Measurements from ENCODE around the gene GAB4. TPM values are rescaled to one million over a fixed set of nuclear protein-coding genes. Genes with fewer than 3 reads are reported as not detected.

The GAB4 gene
- total RNA-seq, 1 donor from 2014 or later: not detected

DNA sequence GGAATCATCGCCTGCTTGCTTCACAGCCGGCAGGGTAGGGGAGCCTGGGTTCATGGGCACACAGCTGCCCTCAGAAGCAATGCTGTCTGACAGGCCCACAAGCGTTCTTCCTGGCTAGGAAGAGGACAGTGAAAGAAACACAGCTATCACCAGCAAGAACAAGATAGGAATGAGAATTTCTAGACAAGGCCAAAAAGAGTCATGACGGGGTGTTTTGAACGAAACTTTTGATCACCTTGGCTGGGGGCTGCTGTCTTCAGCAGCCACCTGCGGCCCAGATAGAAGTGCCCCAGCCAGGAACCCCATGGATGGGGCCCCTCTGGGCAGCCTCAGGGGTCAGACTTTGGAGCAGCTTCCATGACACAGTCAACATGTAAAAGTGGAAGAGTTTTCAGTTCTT lies 41.8 kb downstream of the GAB4 start:
- no peak for DNase-seq (ENCODE audit: low spot score, unreplicated experiment)
- Mint-ChIP-seq H3K27ac (no peak overlapping the region), H3K36me3 (ENCODE audit: insufficient read depth) (no peaks in the 10 kb centered on the region), H3K9me3 (ENCODE audit: low read depth) (peaks cover 7% of the 10 kb centered on the region), H3K27me3 (no peaks in the 10 kb centered on the region), H3K4me1 (ENCODE audit: low read depth) (no peaks in the 10 kb centered on the region), H3K4me3 (ENCODE audit: low read depth) (no peak overlapping the region)
- TF ChIP-seq, protein P1, sequence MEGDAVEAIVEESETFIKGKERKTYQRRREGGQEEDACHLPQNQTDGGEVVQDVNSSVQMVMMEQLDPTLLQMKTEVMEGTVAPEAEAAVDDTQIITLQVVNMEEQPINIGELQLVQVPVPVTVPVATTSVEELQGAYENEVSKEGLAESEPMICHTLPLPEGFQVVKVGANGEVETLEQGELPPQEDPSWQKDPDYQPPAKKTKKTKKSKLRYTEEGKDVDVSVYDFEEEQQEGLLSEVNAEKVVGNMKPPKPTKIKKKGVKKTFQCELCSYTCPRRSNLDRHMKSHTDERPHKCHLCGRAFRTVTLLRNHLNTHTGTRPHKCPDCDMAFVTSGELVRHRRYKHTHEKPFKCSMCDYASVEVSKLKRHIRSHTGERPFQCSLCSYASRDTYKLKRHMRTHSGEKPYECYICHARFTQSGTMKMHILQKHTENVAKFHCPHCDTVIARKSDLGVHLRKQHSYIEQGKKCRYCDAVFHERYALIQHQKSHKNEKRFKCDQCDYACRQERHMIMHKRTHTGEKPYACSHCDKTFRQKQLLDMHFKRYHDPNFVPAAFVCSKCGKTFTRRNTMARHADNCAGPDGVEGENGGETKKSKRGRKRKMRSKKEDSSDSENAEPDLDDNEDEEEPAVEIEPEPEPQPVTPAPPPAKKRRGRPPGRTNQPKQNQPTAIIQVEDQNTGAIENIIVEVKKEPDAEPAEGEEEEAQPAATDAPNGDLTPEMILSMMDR (IDR thresholded peaks at IDR 0.05; ENCODE audit: unreplicated experiment): no peak

GRCh38 chr22:16965560-16965959 lies 42.5 kb downstream of the GAB4 start:
- DNase-seq (ENCODE audit: low spot score, unreplicated experiment): no peak
- Mint-ChIP-seq H3K4me1 (ENCODE audit: low read depth) (no peaks in the 10 kb centered on the region), H3K27me3 (no peaks in the 10 kb centered on the region), H3K9me3 (ENCODE audit: low read depth) (peaks cover 7% of the 10 kb centered on the region), H3K4me3 (ENCODE audit: low read depth) (no peak overlapping the region), H3K27ac (no peak overlapping the region), H3K36me3 (ENCODE audit: insufficient read depth) (no peaks in the 10 kb centered on the region)
- TF ChIP-seq, protein P1 (IDR thresholded peaks at IDR 0.05; ENCODE audit: unreplicated experiment): no peak

DNA sequence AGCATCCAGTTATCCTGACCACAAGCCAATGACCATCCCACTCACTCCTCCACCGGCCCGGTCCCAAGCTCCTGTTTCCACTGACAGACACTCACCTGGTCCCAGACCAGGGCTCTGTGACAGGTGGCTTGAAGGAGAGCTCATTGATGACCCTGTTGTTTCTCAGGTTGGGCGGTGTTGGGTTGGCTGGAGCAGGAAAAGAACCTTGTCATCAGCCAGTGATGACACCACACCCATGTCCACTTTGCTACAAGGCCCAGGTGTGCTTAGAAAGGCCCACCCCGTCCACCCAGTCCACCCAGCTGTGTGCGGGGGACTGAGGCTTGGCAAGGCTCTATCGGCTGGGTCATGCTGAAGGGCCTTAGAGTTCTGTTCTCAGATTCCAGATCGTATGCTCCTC lies 42.9 kb downstream of the GAB4 start:
- H3K36me3 Mint-ChIP-seq (ENCODE audit: insufficient read depth): no peaks in the 10 kb centered on the region
- no peak overlapping the region for H3K27ac Mint-ChIP-seq
- no peaks in the 10 kb centered on the region for H3K27me3 Mint-ChIP-seq
- no peak overlapping the region for H3K4me3 Mint-ChIP-seq (ENCODE audit: low read depth)
- H3K4me1 Mint-ChIP-seq (ENCODE audit: low read depth): no peaks in the 10 kb centered on the region
- no peak for DNase-seq (ENCODE audit: low spot score, unreplicated experiment)
- TF ChIP-seq, protein P1 (IDR thresholded peaks at IDR 0.05; ENCODE audit: unreplicated experiment): no peak
- H3K9me3 Mint-ChIP-seq (ENCODE audit: low read depth): peaks cover 7% of the 10 kb centered on the region

DNA sequence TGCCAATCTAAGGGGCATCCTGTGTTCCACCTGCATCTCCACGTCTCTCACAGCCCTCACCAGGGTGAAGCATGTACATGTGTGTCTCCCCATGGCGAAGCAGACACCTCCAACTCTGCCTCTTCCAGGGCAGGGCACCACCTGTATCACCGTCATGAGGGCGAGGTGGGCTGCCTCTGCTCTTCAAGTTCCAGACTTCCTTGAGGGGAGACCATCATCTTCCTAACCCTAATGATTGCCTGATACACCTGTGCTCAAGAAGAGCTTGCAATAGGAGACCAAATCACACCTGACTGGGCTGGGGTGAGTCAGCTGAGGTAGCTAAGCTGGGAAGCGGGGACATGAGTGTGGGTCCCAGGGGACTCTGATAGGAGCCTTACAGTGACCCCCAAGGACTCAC lies 43.7 kb downstream of the GAB4 start:
- no peak for DNase-seq (ENCODE audit: low spot score, unreplicated experiment)
- Mint-ChIP-seq H3K4me3 (ENCODE audit: low read depth) (no peak overlapping the region), H3K27ac (no peak overlapping the region), H3K4me1 (ENCODE audit: low read depth) (no peaks in the 10 kb centered on the region), H3K9me3 (ENCODE audit: low read depth) (peaks cover 7% of the 10 kb centered on the region), H3K27me3 (no peaks in the 10 kb centered on the region), H3K36me3 (ENCODE audit: insufficient read depth) (no peaks in the 10 kb centered on the region)
- TF ChIP-seq, protein P1 (IDR thresholded peaks at IDR 0.05; ENCODE audit: unreplicated experiment): no peak

DNA sequence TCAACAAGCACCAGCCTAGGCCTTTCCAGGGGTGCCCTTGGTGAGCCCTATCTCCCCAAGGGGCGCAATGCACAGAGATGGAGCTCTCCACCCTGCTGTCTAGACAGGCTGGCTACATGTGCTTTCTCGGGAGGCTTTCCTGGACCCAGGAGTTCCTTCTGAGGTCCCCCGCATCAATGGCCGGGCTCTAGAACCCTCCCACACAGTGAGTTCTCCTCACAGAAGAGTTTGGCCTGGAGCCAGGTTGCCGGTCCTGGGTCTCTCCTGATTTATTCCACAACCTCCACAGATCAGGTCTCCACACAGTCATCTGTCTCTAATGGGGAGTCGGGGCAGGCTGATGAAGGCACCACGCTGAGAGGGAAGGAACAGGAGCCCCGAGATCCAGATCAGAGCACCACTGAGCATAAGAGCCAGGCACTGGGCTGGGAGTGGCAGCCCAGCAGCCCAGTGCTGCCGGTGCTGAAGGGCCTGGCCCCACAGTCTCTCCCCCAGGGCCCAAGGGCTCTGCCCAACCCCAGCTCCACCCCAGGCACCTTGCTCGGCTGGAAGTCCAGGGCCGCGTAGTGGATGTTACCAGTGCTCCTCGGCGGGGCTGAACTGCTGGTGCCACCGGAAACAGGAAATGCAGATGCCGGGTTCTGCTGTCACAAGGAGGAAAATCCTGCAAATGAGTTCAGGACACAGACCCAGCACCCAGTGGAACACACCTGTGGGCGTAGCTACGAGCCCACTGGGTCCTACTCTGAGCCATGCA lies 44.7 kb downstream of the GAB4 start:
- DNase-seq (ENCODE audit: low spot score, unreplicated experiment): no peak
- Mint-ChIP-seq H3K4me3 (ENCODE audit: low read depth) (no peak overlapping the region), H3K4me1 (ENCODE audit: low read depth) (no peaks in the 10 kb centered on the region), H3K27ac (no peak overlapping the region), H3K27me3 (no peaks in the 10 kb centered on the region), H3K36me3 (ENCODE audit: insufficient read depth) (no peaks in the 10 kb centered on the region), H3K9me3 (ENCODE audit: low read depth) (peaks cover under 1% of the 10 kb centered on the region)
- TF ChIP-seq, protein P1 (IDR thresholded peaks at IDR 0.05; ENCODE audit: unreplicated experiment): no peak
